A549 (cell line): Measurements from ENCODE around the gene DIPK1B. TPM values are rescaled to one million over a fixed set of nuclear protein-coding genes. Genes with fewer than 3 reads are reported as not detected.
"Not testable (repeated sequence)": the region's sequence is repeated elsewhere in the genome, so short reads cannot be mapped to it uniquely, and the experiment has no call there.

Source experiments
- ATAC-seq, 2 experiments: fragments of 200-7000 bp in 1 of 2; fragments of >200 bp in 1 of 2; cut with Nextera tagmentation in 1 of 2; cut with Tn5 transposase in 1 of 2; 3 replicates each; pipeline versions ENCODE4 v1.8.0 to v1.9.1; 2018 to 2020; ENCODE audit warnings: mild to moderate bottlenecking in 1 of 2, moderate library complexity in 1 of 2
- CTCF ChIA-PET: fragments of 300-600 bp; sonication (Branson Sonifier 250); formaldehyde crosslinking; extraction: SDS; loops from one replicate; lab custom pipeline; 2021; ENCODE audit warnings: antibody characterized with exemption, inconsistent platforms; lab: Yijun Ruan, JAX
- POLR2A ChIA-PET: fragments of 350-600 bp; formaldehyde crosslinking; extraction: SDS; loops from one replicate; lab custom pipeline; 2021; ENCODE audit warnings: antibody characterized with exemption, inconsistent platforms; lab: Yijun Ruan, JAX
- DNase-seq, 2 experiments: peaks; one replicate each; pipeline versions ENCODE4 v3.0.0 to v3.0.0-alpha.2; 2011 to 2016; ENCODE audit warnings: low read depth in 1 of 2, low spot score in 1 of 2
- FAIRE-seq: peaks from 2 replicates; lab custom pipeline; 2011; peaks lifted over from hg19 to GRCh38; lab: Jason Lieb, UNC
- H3K27ac ChIP-seq, 2 experiments: fragments of >200 bp; sonication (Bioruptor Twin); formaldehyde crosslinking; 3 replicates each; pipeline ENCODE4 v1.5.1; 2016 to 2017
- H3K4me1 ChIP-seq: fragments of >200 bp; sonication (Bioruptor Twin); formaldehyde crosslinking; 3 replicates; pipeline ENCODE4 v1.6.1; 2016
- H3K4me2 ChIP-seq: fragments of >200 bp; sonication (Bioruptor Twin); formaldehyde crosslinking; 3 replicates; pipeline ENCODE4 v1.6.1; 2016
- H3K4me3 ChIP-seq: fragments of >200 bp; sonication (Bioruptor Twin); formaldehyde crosslinking; 3 replicates; pipeline ENCODE4 v1.5.1; 2016
- H3K9me3 ChIP-seq: fragments of >200 bp; sonication (Bioruptor Twin); formaldehyde crosslinking; 3 replicates; pipeline ENCODE4 v1.6.1; 2016
- ATOH8 ChIP-seq: fragments of 250-450 bp; sonication (Bioruptor Pico); IDR thresholded peaks from 2 replicates; pipeline ENCODE4 v1.5.0; 2020; ENCODE audit warnings: low read depth, mild to moderate bottlenecking, moderate library complexity
- CEBPB ChIP-seq, 2 experiments: fragments of >200 bp in 1 of 2; sonication (Bioruptor Twin) in 1 of 2; formaldehyde crosslinking in 1 of 2; IDR thresholded peaks; 2 replicates each; pipeline ENCODE4 v1.6.1; 2012 to 2016
- CHD4 ChIP-seq: fragments of 200-600 bp; sonication (generic); IDR thresholded peaks from 2 replicates; pipeline ENCODE4 v1.6.1; 2016; ENCODE audit warnings: antibody characterized with exemption, mild to moderate bottlenecking, borderline replicate concordance
- EHF ChIP-seq: fragments of 250-450 bp; sonication (Bioruptor Pico); IDR thresholded peaks from 2 replicates; pipeline ENCODE4 v1.5.0; 2020; ENCODE audit warnings: mild to moderate bottlenecking
- ELK1 ChIP-seq: fragments of 150-350 bp; IDR thresholded peaks from 2 replicates; pipeline ENCODE4 v1.6.1; 2014; ENCODE audit warnings: low read depth, mild to moderate bottlenecking, low read length
- EP300 ChIP-seq, 2 experiments: fragments of >200 bp; sonication (Bioruptor Twin); formaldehyde crosslinking; IDR thresholded peaks; 2 replicates in 1 of 2; 3 replicates in 1 of 2; pipeline ENCODE4 v1.6.1; 2016 to 2017
- ESRRA ChIP-seq: fragments of 150-350 bp; IDR thresholded peaks from 2 replicates; pipeline ENCODE4 v1.6.1; 2014; ENCODE audit warnings: mild to moderate bottlenecking, low read length, borderline replicate concordance
- GATA3 ChIP-seq: IDR thresholded peaks from 2 replicates; pipeline ENCODE4 v1.6.1; 2012; ENCODE audit warnings: borderline replicate concordance
- HES2 ChIP-seq: fragments of >200 bp; sonication (Bioruptor Twin); formaldehyde crosslinking; IDR thresholded peaks from 2 replicates; pipeline ENCODE4 v1.6.1; 2016
- HEYL ChIP-seq: fragments of 250-450 bp; sonication (Bioruptor Pico); IDR thresholded peaks from 2 replicates; pipeline ENCODE4 v1.8.0; 2021; ENCODE audit warnings: mild to moderate bottlenecking, moderate library complexity
- HOXB5 ChIP-seq: fragments of 250-450 bp; sonication (Bioruptor Pico); IDR thresholded peaks from 2 replicates; pipeline ENCODE4 v1.5.0; 2020; ENCODE audit warnings: mild to moderate bottlenecking, moderate library complexity
- KDM1A ChIP-seq: fragments of 200-600 bp; sonication (generic); IDR thresholded peaks from 2 replicates; pipeline ENCODE4 v1.6.1; 2016; ENCODE audit warnings: low read depth, mild to moderate bottlenecking
- KDM5A ChIP-seq: fragments of 200-600 bp; sonication (generic); IDR thresholded peaks from 2 replicates; pipeline ENCODE4 v1.6.1; 2016; ENCODE audit warnings: antibody characterized with exemption, mild to moderate bottlenecking
- MYC ChIP-seq: IDR thresholded peaks from 2 replicates; pipeline ENCODE4 v1.6.1; 2012; ENCODE audit warnings: mild to moderate bottlenecking, inconsistent platforms, low read length, improper control_type of control experiment, borderline replicate concordance
- NFE2L2 ChIP-seq: fragments of 150-350 bp; conservative IDR thresholded peaks from 2 replicates; pipeline ENCODE4 v1.6.1; 2014; ENCODE audit warnings: low read length
- NR3C1 ChIP-seq: fragments of >200 bp; sonication (Bioruptor Twin); formaldehyde crosslinking; IDR thresholded peaks from 3 replicates; pipeline ENCODE4 v1.6.1; 2017
- PHF8 ChIP-seq: fragments of 200-600 bp; sonication (generic); IDR thresholded peaks from 2 replicates; pipeline ENCODE4 v1.6.1; 2016; ENCODE audit warnings: low read depth, mild to moderate bottlenecking, antibody characterized with exemption, moderate library complexity, borderline replicate concordance
- RARB ChIP-seq: fragments of 250-450 bp; sonication (Bioruptor Pico); IDR thresholded peaks from 2 replicates; pipeline ENCODE4 v1.8.0; 2021; ENCODE audit warnings: mild to moderate bottlenecking, moderate library complexity
- SMC3 ChIP-seq: fragments of >200 bp; sonication (Bioruptor Twin); formaldehyde crosslinking; IDR thresholded peaks from 3 replicates; pipeline ENCODE4 v1.6.1; 2018; ENCODE audit warnings: inconsistent platforms
- ZC3H11A ChIP-seq: fragments of 450-650 bp; IDR thresholded peaks from 2 replicates; pipeline ENCODE4 v1.6.1; 2014; ENCODE audit warnings: antibody characterized with exemption, mild to moderate bottlenecking
- ZNF302 ChIP-seq: fragments of 250-450 bp; sonication (Bioruptor Pico); IDR thresholded peaks from 2 replicates; pipeline ENCODE4 v1.9.0; 2021; ENCODE audit warnings: inconsistent platforms, mild to moderate bottlenecking, moderate library complexity
- WGBS: methylation state at CpG from one replicate; pipeline ENCODE4 v1.1.6; 2017; ENCODE audit errors: missing lambda C conversion rate; 5-methylcytosine and 5-hydroxymethylcytosine counted together
- polyA plus RNA-seq, 4 experiments: library from polyadenylated mRNA; depleted of rRNA in 3 of 4; stranded (reverse); fragments of >200 nt; fragmentation: RNase III in 1 of 4; extraction: RNeasy Plus Mini Kit Qiagen cat#74134 plus additional on column Dnase treatment in 1 of 4; gene quantifications; 2 replicates in 3 of 4; 3 replicates in 1 of 4; pipeline ENCODE4 v1.2.3, GENCODE V29; 2011 to 2017
- TF ChIP-seq, protein P1 (sequence below): fragments of 450-650 bp; IDR thresholded peaks from 2 replicates; pipeline ENCODE4 v1.6.1; 2014; ENCODE audit warnings: antibody characterized with exemption
- TF ChIP-seq, protein P2 (sequence below): IDR thresholded peaks from 2 replicates; pipeline ENCODE4 v1.6.1; 2012

Gene DIPK1B
- polyA plus RNA-seq, 2 of the 4 experiments (the other 2 are of a cell fraction) = 6.7 TPM

- FAIRE-seq = no peak
- H3K4me3 ChIP-seq = no peak overlapping the region
- CTCF ChIA-PET = interaction anchor here (1.6 to 28.0 kb wide), 4 partner anchors 10 to 38 kb away, joined by 3 to 625 read pairs (median 8); partner anchors contain the start of gene TMEM141
Measured at GRCh38 chr9:136754059-136754572, 41.7 kb downstream of the DIPK1B start.

GRCh38 chr9:136754626-136755301 is 42.4 kb downstream of the DIPK1B start:
- Histone ChIP-seq H3K4me1 (no peaks in the 10 kb centered on the region), H3K9me3 (peaks cover 13% of the 10 kb centered on the region), H3K4me3 (no peak overlapping the region), H3K27ac (no peak overlapping the region), H3K4me2 (no peak overlapping the region)
- CTCF ChIA-PET = interaction anchor here (1.6 to 28.0 kb wide), 4 partner anchors 10 to 38 kb away, joined by 3 to 625 read pairs (median 8); partner anchors contain the start of gene TMEM141
- no peak for FAIRE-seq
- TF ChIP-seq EHF (CRISPR knock-in tag) = no peak
- TF ChIP-seq CEBPB (IDR thresholded peaks at IDR 0.05) = no peak
- no peak for TF ChIP-seq ZC3H11A
- TF ChIP-seq GATA3 = no peak
- POLR2A ChIA-PET = no interaction called here
- DNase-seq = no peak
- peak in 1 of 2 experiments; percentile 13; a peak in 2 of 6 replicates for ATAC-seq
- WGBS = 95% methylated on average over 15 of the region's 24 CpGs

More at GRCh38 chr9:136754059-136754572, 41.7 kb downstream of the DIPK1B start:
- WGBS = 80% methylated on average over 6 of the region's 17 CpGs
- TF ChIP-seq HEYL (CRISPR knock-in tag) (no peak), EP300 (IDR thresholded peaks at IDR 0.05) (no peak), EHF (CRISPR knock-in tag) (no peak), ELK1 (no peak)
- TF ChIP-seq, protein P1, sequence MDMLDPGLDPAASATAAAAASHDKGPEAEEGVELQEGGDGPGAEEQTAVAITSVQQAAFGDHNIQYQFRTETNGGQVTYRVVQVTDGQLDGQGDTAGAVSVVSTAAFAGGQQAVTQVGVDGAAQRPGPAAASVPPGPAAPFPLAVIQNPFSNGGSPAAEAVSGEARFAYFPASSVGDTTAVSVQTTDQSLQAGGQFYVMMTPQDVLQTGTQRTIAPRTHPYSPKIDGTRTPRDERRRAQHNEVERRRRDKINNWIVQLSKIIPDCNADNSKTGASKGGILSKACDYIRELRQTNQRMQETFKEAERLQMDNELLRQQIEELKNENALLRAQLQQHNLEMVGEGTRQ = no peak
- Histone ChIP-seq H3K27ac (no peak overlapping the region), H3K4me2 (no peak overlapping the region), H3K9me3 (peaks cover 13% of the 10 kb centered on the region), H3K4me1 (no peaks in the 10 kb centered on the region)
- POLR2A ChIA-PET = no interaction called here
- no peak for ATAC-seq
- no peak for DNase-seq

DNA sequence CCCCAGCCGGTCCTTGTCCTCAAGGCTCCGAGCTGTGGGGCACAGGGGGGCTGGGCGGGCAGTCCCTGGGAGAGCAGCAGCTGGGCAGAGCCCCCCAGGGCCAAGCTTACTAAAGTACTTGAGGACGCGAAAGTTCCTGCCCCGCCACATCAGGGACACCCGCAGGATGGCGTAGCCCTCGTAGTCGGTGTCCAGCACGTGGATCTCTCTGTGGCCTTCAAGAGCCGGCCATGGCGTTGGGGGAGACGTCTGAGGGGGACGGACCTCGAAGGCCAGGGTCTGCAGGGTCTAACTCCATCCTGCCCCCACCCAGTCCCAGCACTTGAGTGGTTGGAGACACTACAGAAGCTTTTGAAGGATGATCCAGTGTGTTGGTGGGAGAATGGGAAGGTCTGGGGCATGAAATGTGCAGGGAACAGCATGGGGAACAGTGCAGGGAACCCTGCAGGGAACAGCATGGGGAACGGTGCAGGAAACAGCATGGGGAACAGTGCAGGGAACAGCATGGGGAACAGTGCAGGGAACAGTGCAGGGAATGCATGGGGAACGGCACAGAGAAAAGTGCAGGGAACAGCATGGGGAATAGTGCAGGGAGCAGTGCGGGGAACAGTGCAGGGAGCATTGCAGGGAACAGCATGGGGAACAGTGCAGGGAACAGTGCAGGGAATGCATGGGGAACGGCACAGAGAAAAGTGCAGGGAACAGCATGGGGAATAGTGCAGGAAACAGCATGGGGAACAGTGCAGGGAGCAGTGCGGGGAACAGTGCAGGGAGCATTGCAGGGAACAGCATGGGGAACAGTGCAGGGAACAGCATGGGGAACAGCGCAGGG is 43.1 kb downstream of the DIPK1B start:
- CTCF ChIA-PET = interaction anchor here (1.6 to 28.0 kb wide), 4 partner anchors 11 to 37 kb away, joined by 3 to 625 read pairs (median 8); partner anchors contain the start of gene TMEM141
- peaks cover 13% of the 10 kb centered on the region for H3K9me3 ChIP-seq
- H3K27ac ChIP-seq, H3K4me2 ChIP-seq, H3K4me1 ChIP-seq, DNase-seq, ATAC-seq, POLR2A ChIA-PET, FAIRE-seq, H3K4me3 ChIP-seq: not testable (repeated sequence)
- WGBS = 94% methylated on average over 19 of the region's 22 CpGs
- peak; percentile 55 for TF ChIP-seq KDM1A

DNA sequence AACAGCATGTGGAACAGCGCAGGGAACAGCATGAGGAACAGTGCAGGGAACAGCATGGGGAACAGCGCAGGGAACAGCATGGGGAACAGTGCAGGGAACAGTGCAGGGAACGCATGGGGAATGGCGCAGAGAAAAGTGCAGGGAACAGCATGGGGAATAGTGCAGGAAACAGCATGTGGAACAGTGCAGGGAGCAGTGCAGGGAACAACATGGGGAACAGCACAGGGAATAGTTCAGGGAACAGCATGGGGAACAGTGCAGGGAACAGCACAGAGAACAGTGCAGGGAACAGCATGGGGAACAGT is 43.7 kb downstream of the DIPK1B start:
- 97% methylated on average over 4 of the region's 4 CpGs for WGBS
- Histone ChIP-seq H3K9me3 (peaks cover 13% of the 10 kb centered on the region), H3K4me3 (no peak overlapping the region), H3K4me2 (no peak overlapping the region), H3K4me1 (peaks cover 2% of the 10 kb centered on the region; the same call in 1 of the 3 replicates), H3K27ac (no peak overlapping the region)
- POLR2A ChIA-PET = no interaction called here
- ATAC-seq (no peak), FAIRE-seq (no peak), DNase-seq (no peak)
- CTCF ChIA-PET = interaction anchor here (28.0 kb wide), 1 partner anchor 22 kb away, joined by 625 read pairs; the partner anchor contains the start of gene TMEM141
- TF ChIP-seq HES2 (no peak), NFE2L2 (no peak), RARB (CRISPR knock-in tag) (no peak), CHD4 (no peak), ESRRA (no peak), ZNF302 (no peak), PHF8 (no peak), HOXB5 (CRISPR knock-in tag) (no peak), SMC3 (no peak), NR3C1 (no peak), KDM5A (no peak), MYC (no peak), KDM1A (no peak), ATOH8 (CRISPR knock-in tag) (no peak)
- TF ChIP-seq, protein P2, sequence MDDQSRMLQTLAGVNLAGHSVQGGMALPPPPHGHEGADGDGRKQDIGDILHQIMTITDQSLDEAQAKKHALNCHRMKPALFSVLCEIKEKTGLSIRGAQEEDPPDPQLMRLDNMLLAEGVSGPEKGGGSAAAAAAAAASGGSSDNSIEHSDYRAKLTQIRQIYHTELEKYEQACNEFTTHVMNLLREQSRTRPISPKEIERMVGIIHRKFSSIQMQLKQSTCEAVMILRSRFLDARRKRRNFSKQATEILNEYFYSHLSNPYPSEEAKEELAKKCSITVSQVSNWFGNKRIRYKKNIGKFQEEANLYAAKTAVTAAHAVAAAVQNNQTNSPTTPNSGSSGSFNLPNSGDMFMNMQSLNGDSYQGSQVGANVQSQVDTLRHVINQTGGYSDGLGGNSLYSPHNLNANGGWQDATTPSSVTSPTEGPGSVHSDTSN = no peak
- TF ChIP-seq, all 56 proteins: peak for 0
